GM12878 (cell line): Measurements from ENCODE around the gene HPCA. TPM values are rescaled to one million over a fixed set of nuclear protein-coding genes. Genes with fewer than 3 reads are reported as not detected.

ENCODE experiments used
- ATAC-seq: fragments of 200-7000 bp; cut with Tn5 transposase; 3 replicates; pipeline ENCODE4 v1.9.1; 2020; ENCODE audit warnings: mild to moderate bottlenecking, moderate library complexity
- BruUV-seq: library from RNA; stranded (reverse); fragments of 400-500 nt; replicated peaks from 2 replicates; lab custom pipeline; 2021; lab: Mats Ljungman, UMichigan
- CTCF ChIA-PET: fragments of 300-600 bp; sonication (Branson Sonifier 250); formaldehyde crosslinking; extraction: SDS; loops from one replicate; lab custom pipeline; 2021; ENCODE audit warnings: inconsistent platforms; lab: Yijun Ruan, JAX
- POLR2A ChIA-PET: fragments of 350-600 bp; formaldehyde crosslinking; extraction: SDS; loops from one replicate; lab custom pipeline; 2021; ENCODE audit warnings: inconsistent platforms; lab: Charles Lee
- RAD21 ChIA-PET: fragments of 300-600 bp; sonication (Branson Sonifier 250); formaldehyde crosslinking; loops from one replicate; lab custom pipeline; 2023; ENCODE audit warnings: antibody characterized with exemption; ENCODE audit not compliant: unreplicated experiment; lab: Charles Lee
- SMC1A ChIA-PET: fragments of 300-600 bp; sonication (Branson Sonifier 250); formaldehyde crosslinking; loops from one replicate; lab custom pipeline; 2023; ENCODE audit not compliant: unreplicated experiment, uncharacterized antibody; lab: Charles Lee
- DNase-seq: peaks from one replicate; pipeline ENCODE4 v3.0.0-alpha.2; 2011; ENCODE audit warnings: low read depth, low spot score
- FAIRE-seq: peaks from 3 replicates; lab custom pipeline; 2011; peaks lifted over from hg19 to GRCh38; lab: Jason Lieb, UNC
- H2AFZ ChIP-seq: 2 replicates; pipeline ENCODE4 v1.6.0; 2011; ENCODE audit warnings: low read depth, low read length, control low read depth; ENCODE audit not compliant: control insufficient read depth
- H3K27ac ChIP-seq: 2 replicates; pipeline ENCODE4 v1.5.1; 2011; ENCODE audit warnings: control low read depth; ENCODE audit not compliant: control insufficient read depth, insufficient read depth
- H3K27me3 ChIP-seq, 2 experiments: replicated peaks in 1 of 2; 2 replicates each; pipeline versions ENCODE4 v1.6.0 to v1.6.1; 2011; ENCODE audit warnings: low read length in 1 of 2; ENCODE audit not compliant: control insufficient read depth in 2 of 2, insufficient read depth in 2 of 2
- H3K36me3 ChIP-seq, 2 experiments: 2 replicates each; pipeline ENCODE4 v1.5.1; 2011; ENCODE audit warnings: low read length in 1 of 2; ENCODE audit not compliant: control insufficient read depth in 2 of 2, insufficient read depth in 2 of 2
- H3K4me1 ChIP-seq: 2 replicates; pipeline ENCODE4 v1.6.1; 2011; ENCODE audit warnings: mild to moderate bottlenecking, low read length, moderate library complexity, mixed read lengths; ENCODE audit not compliant: control insufficient read depth, insufficient read depth
- H3K4me2 ChIP-seq: 2 replicates; pipeline ENCODE4 v1.6.0; 2011; ENCODE audit warnings: control low read depth; ENCODE audit not compliant: control insufficient read depth, insufficient read depth
- H3K4me3 ChIP-seq: fragments of 200-600 bp; sonication (generic); 2 replicates; pipeline ENCODE4 v1.5.1; 2016
- H3K79me2 ChIP-seq: 2 replicates; pipeline ENCODE4 v1.6.0; 2011; ENCODE audit warnings: low read length; ENCODE audit not compliant: control insufficient read depth, insufficient read depth
- H3K9ac ChIP-seq: 2 replicates; pipeline ENCODE4 v1.8.0; 2011; ENCODE audit warnings: low read length, control low read depth, mixed read lengths; ENCODE audit not compliant: control insufficient read depth, insufficient read depth
- H3K9me3 ChIP-seq: replicated peaks from 3 replicates; pipeline ENCODE4 v1.5.1; 2011; ENCODE audit warnings: mild to moderate bottlenecking, low read length; ENCODE audit not compliant: control insufficient read depth, insufficient read depth
- H4K20me1 ChIP-seq: 2 replicates; pipeline ENCODE4 v1.6.0; 2011; ENCODE audit not compliant: control insufficient read depth, insufficient read depth
- CHD2 ChIP-seq: IDR thresholded peaks from 2 replicates; pipeline ENCODE4 v1.6.1; 2011; ENCODE audit warnings: low read depth, low read length, improper control_type of control experiment, borderline replicate concordance
- CHD4 ChIP-seq: fragments of 200-600 bp; sonication (generic); IDR thresholded peaks from 2 replicates; pipeline ENCODE4 v1.6.1; 2016; ENCODE audit warnings: mild to moderate bottlenecking
- ELK1 ChIP-seq: IDR thresholded peaks from 2 replicates; pipeline ENCODE4 v1.6.1; 2012; ENCODE audit warnings: low read depth, low read length, improper control_type of control experiment
- EP300 ChIP-seq, 2 experiments: fragments of 150-350 bp in 1 of 2; IDR thresholded peaks; 2 replicates each; pipeline ENCODE4 v1.6.1; 2011 to 2012; ENCODE audit warnings: low read depth in 2 of 2, low read length in 2 of 2, borderline replicate concordance in 1 of 2, improper control_type of control experiment in 1 of 2, inconsistent platforms in 1 of 2; ENCODE audit not compliant: control insufficient read depth in 1 of 2
- FOXK2 ChIP-seq: fragments of 450-650 bp; IDR thresholded peaks from 2 replicates; pipeline ENCODE4 v1.6.1; 2017; ENCODE audit warnings: mild to moderate bottlenecking, moderate library complexity
- IKZF1 ChIP-seq: fragments of 450-650 bp; conservative IDR thresholded peaks from 2 replicates; pipeline ENCODE4 v1.6.1; 2017; ENCODE audit warnings: antibody characterized with exemption, mild to moderate bottlenecking
- MYC ChIP-seq: IDR thresholded peaks from 2 replicates; pipeline ENCODE4 v1.6.1; 2011; ENCODE audit warnings: mild to moderate bottlenecking, low read length, moderate library complexity, inconsistent platforms; ENCODE audit not compliant: insufficient read depth, insufficient replicate concordance, insufficient read length, severe bottlenecking
- NFIC ChIP-seq: IDR thresholded peaks from 2 replicates; pipeline ENCODE4 v1.6.1; 2012; ENCODE audit warnings: low read depth, mild to moderate bottlenecking, inconsistent platforms, low read length, moderate library complexity
- RAD51 ChIP-seq: fragments of 450-650 bp; IDR thresholded peaks from 2 replicates; pipeline ENCODE4 v1.6.1; 2016; ENCODE audit warnings: moderate library complexity, mild to moderate bottlenecking, inconsistent platforms
- RBBP5 ChIP-seq: fragments of 200-600 bp; sonication (generic); conservative IDR thresholded peaks from 2 replicates; pipeline ENCODE4 v1.6.1; 2016
- SMC3 ChIP-seq: IDR thresholded peaks from 2 replicates; pipeline ENCODE4 v1.6.1; 2011; ENCODE audit warnings: low read length, improper control_type of control experiment, borderline replicate concordance
- YY1 ChIP-seq: IDR thresholded peaks from 2 replicates; pipeline ENCODE4 v1.6.1; 2011; ENCODE audit warnings: low read depth, mild to moderate bottlenecking, low read length
- ZBTB4 ChIP-seq: fragments of 450-650 bp; formaldehyde crosslinking; IDR thresholded peaks from 2 replicates; pipeline ENCODE4 v1.4.0; 2022; ENCODE audit warnings: mild to moderate bottlenecking, moderate library complexity
- ZNF207 ChIP-seq: fragments of 450-650 bp; IDR thresholded peaks from 2 replicates; pipeline ENCODE4 v1.6.1; 2014; ENCODE audit warnings: antibody characterized with exemption, mild to moderate bottlenecking, borderline replicate concordance
- ZNF24 ChIP-seq: fragments of 450-650 bp; IDR thresholded peaks from 2 replicates; pipeline ENCODE4 v1.6.1; 2017; ENCODE audit warnings: antibody characterized with exemption, mild to moderate bottlenecking
- WGBS: methylation state at CpG from one replicate; pipeline ENCODE4 v1.1.6; 2016; ENCODE audit warnings: low lambda C conversion rate; ENCODE audit not compliant: insufficient replicate concordance, insufficient coverage; ENCODE audit errors: missing lambda C conversion rate; 5-methylcytosine and 5-hydroxymethylcytosine counted together
- in situ Hi-C: fragments of 300-500 bp; cut with MboI; formaldehyde crosslinking; loops from 9 replicates; pipeline ENCODE4 v1.14.3; 2018; ENCODE audit warnings: mixed read lengths
- intact Hi-C: fragments of 100-400 bp; cut with micrococcal nuclease; formaldehyde crosslinking; loops from one replicate; pipeline ENCODE4 v1.14.2; 2022; ENCODE audit not compliant: unreplicated experiment
- polyA plus RNA-seq, 11 experiments: library from polyadenylated mRNA; depleted of rRNA in 4 of 11; unstranded in 6 of 11; stranded (reverse) in 5 of 11; fragments of >200 nt; fragmentation: Nextera tagmentation in 4 of 11; fragmentation: Illumina TruSeq in 1 of 11; extraction: Ambion mirVana in 4 of 11; extraction: Trizol in 1 of 11; gene quantifications; 1 replicate in 1 of 11; 2 replicates in 10 of 11; pipeline versions ENCODE4 v1.2.1 to v1.2.3, GENCODE V29; 2011 to 2016; ENCODE audit warnings: inconsistent platforms in 2 of 11, missing spikeins in 2 of 11, low read depth in 1 of 11
- total RNA-seq, 4 experiments: library from RNA; depleted of rRNA in 3 of 4; stranded (reverse); fragments of >200 nt in 3 of 4; fragmentation: Illumina TruSeq in 1 of 4; extraction: Trizol in 1 of 4; gene quantifications; 2 replicates each; pipeline versions ENCODE4 v1.2.1 to v1.2.3, GENCODE V29; 2013 to 2021

HPCA gene
- total and polyA plus RNA-seq, 10 of the 15 experiments (the other 5 are each of a cell fraction or from before 2014, with no cell fraction given) = 0.11 TPM; not detected in 9

- Histone ChIP-seq H3K9ac (no peak overlapping the region), H3K27ac (no peak overlapping the region), H3K27me3 (peaks cover 9 to 12% of the 10 kb centered on the region in 2 experiments; a peak in 3 of 4 replicates), H3K79me2 (no peaks in the 10 kb centered on the region), H3K4me1 (no peaks in the 10 kb centered on the region; the same call in 1 of the 2 replicates), H3K4me3 (no peak overlapping the region), H3K4me2 (no peak overlapping the region), H4K20me1 (no peaks in the 10 kb centered on the region; the same call in 1 of the 2 replicates), H2AFZ (no peak overlapping the region), H3K36me3 (peaks cover 3 to 5% of the 10 kb centered on the region in 2 experiments; a peak in 3 of 4 replicates), H3K9me3 (no peaks in the 10 kb centered on the region)
- ChIA-PET CTCF (no interaction called here), POLR2A (no interaction called here), SMC1A (no interaction called here), RAD21 (no interaction called here)
- TF ChIP-seq ZNF207 (no peak), MYC (no peak), YY1 (no peak), ELK1 (no peak), FOXK2 (no peak), IKZF1 (no peak), RAD51 (no peak), SMC3 (no peak), ZNF24 (no peak), NFIC (no peak), CHD2 (no peak), ZBTB4 (CRISPR knock-in tag) (no peak), EP300 (IDR thresholded peaks at IDR 0.05; ENCODE audit: borderline replicate concordance in 1 of 2, control insufficient read depth in 1 of 2, low read depth in 2 of 2, low read length in 2 of 2) (no peak), RBBP5 (no peak), CHD4 (no peak)
- no peak for FAIRE-seq
- no peak for ATAC-seq
- in situ Hi-C loops = no loop called here
- intact Hi-C loops = no loop called here
- BruUV-seq = no TSS peak
- whole genome bisulfite sequencing = 83% methylated on average over 13 of the region's 13 CpGs
- no peak for DNase-seq
Measured at GRCh38 chr1:32868085-32868484, 18.2 kb upstream of the HPCA start.
